Stimulated activated naive CD4-positive, alpha-beta T cell treated with Interleukin-2 at 50 U/mL for 16 hours (primary cell): Measurements from ENCODE around the gene NOS3.
A peak's percentile ranks its signal among the peaks of the same experiment; 100 is the strongest.

ENCODE experiments used
- DNase-seq: peaks from one replicate; lab custom pipeline; 2025; lab: John Stamatoyannopoulos, UW

NOS3 gene

GRCh38 chr7:150979713-150980390 is 11.0 kb upstream of the NOS3 start:
- DNase-seq, result no peak

GRCh38 chr7:150980663-150981062 is 10.2 kb upstream of the NOS3 start:
- no peak for DNase-seq

- DNase-seq, result no peak
Measured at GRCh38 chr7:150981644-150982043, 9.2 kb upstream of the NOS3 start.

DNA sequence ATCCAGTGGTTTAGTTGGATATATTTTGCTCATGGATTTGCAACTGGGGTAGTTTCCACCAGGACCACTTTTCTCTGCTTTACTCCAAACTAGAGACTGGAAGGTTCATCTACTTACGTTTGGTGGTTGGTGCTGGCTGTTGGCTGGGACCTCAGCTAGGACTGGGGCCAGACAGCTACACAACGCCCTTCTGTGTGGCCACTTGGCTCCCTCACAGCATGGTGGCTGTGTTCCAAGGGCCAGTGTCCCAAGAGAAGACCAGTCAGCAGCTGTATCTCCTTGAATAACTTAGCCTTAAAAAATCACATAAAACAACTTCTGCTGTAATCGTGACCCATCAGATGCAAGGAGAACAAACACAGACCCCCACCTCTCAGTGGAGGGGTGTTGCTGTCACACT is 8.5 kb upstream of the NOS3 start:
- no peak for DNase-seq

DNA sequence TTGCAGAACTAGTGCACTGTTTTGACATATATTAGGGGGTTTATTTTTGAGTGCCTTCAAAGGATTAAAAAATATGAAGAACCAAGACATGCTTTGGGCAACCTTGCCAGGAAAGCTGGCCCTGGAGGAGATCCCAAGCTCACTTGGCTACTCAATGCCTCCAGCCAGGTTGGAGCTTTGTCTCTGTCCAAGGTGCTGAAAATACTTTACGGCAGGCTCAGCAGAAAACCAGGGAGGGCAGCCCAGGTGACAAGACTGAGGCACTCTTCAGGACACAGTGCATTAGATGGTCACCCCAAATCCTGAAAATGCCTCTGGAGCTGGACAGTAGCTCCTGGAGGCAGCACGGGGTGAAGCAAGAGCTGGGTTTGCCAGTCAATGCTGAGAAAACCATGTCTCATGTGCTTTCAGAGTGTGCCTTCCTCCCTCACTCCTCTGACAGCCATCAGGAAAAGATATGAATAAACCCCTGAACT is 6.9 kb upstream of the NOS3 start:
- DNase-seq, result no peak

- DNase-seq, result peak; percentile 52
Measured at GRCh38 chr7:150986099-150986512, 4.7 kb upstream of the NOS3 start.

- no peak for DNase-seq
Measured at GRCh38 chr7:150986556-150986955, 4.3 kb upstream of the NOS3 start.

GRCh38 chr7:150988230-150989226 is 2.3 kb upstream of the NOS3 start:
- DNase-seq, result peak; percentile 55

DNA sequence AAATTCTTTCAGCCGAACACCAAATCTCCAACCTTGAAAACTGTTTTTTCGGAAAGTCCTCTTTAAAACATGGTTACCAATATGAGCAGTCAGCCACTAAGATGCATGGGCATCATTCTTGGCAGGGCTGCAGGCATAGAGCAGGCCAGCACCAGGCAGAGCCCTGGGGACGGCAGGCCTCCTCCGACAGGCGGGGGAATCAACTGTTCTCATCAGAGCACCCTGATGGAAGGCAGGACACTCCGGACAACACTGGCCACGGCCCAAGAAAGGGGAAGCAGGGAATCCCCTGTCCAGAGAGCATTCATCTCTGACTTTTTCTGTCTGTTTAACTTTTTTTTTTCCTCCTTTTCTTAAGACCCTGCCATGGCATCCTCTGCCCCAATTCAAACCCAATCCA is 1.4 kb upstream of the NOS3 start:
- no peak for DNase-seq

GRCh38 chr7:150992051-150992640 is 1.3 kb downstream of the NOS3 start:
- DNase-seq, result no peak

- DNase-seq, result no peak
Measured at GRCh38 chr7:150992833-150993302, 2.1 kb downstream of the NOS3 start.

DNA sequence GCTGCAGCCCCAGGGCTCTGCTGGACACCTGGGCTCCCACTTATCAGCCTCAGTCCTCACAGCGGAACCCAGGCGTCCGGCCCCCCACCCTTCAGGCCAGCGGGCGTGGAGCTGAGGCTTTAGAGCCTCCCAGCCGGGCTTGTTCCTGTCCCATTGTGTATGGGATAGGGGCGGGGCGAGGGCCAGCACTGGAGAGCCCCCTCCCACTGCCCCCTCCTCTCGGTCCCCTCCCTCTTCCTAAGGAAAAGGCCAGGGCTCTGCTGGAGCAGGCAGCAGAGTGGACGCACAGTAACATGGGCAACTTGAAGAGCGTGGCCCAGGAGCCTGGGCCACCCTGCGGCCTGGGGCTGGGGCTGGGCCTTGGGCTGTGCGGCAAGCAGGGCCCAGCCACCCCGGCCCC is 2.7 kb downstream of the NOS3 start:
- DNase-seq, result no peak

DNA sequence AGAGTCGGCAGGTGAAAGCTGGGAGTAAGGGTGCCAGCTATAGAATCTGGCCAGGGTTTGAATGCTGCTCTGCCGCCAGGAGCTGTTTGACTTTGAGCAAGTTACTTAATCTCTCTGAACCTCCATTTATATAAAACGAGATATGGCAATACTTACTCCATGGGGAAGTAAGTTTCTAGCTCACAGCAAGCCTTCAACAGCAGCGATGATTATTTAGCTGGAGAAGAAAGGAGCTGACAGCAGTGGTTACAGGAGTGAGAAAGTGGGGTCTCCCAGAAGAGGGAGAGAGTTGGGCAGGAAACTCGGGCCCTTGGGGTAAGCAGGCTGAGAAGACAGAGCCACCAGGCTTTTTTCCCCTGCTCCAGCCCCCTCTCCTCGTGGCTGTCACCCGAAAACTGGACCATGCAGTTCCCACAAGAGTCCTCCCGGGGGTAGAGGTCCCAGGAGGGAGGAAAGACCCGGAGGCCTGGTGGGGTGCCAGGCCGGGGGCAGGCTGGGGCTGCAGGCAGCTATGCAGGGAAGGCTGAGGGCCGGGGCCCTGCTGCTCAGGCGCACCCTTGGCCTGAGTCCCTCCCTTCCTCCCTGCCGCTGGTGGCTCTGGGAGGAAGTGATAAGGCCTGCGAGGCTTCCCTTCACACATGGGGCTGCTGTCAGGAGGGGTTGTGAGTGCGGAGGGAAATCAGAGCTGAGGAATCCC is 3.5 kb downstream of the NOS3 start:
- DNase-seq, result no peak

- no peak for DNase-seq
Measured at GRCh38 chr7:150994838-150995510, 4.2 kb downstream of the NOS3 start.

- no peak for DNase-seq
Measured at GRCh38 chr7:150996376-150997074, 5.7 kb downstream of the NOS3 start.

DNA sequence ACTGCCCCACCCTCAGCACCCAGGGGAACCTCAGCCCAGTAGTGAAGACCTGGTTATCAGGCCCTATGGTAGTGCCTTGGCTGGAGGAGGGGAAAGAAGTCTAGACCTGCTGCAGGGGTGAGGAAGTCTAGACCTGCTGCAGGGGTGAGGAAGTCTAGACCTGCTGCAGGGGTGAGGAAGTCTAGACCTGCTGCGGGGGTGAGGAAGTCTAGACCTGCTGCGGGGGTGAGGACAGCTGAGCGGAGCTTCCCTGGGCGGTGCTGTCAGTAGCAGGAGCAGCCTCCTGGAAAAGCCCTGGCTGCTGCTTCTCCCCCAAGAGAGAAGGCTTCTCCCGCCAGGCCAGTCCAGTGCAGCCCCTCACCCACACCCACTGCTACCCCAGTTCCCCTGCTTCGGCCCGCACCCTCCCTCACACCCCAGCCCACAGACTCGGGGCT is 6.3 kb downstream of the NOS3 start:
- DNase-seq, result no peak

GRCh38 chr7:150997817-150998216 is 7.0 kb downstream of the NOS3 start:
- DNase-seq, result no peak

DNA sequence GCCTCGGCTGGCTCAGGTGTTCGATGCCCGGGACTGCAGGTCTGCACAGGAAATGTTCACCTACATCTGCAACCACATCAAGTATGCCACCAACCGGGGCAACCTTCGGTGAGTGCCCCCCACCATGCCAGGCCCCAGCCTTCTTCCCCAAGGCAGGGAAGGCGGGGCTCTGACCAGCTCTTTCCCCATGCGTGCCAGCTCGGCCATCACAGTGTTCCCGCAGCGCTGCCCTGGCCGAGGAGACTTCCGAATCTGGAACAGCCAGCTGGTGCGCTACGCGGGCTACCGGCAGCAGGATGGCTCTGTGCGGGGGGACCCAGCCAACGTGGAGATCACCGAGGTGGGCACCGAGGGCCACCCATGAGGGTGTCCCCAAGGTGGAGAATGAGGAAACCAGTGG is 7.5 kb downstream of the NOS3 start:
- DNase-seq, result no peak

GRCh38 chr7:150999001-150999400 is 8.2 kb downstream of the NOS3 start:
- no peak for DNase-seq

DNA sequence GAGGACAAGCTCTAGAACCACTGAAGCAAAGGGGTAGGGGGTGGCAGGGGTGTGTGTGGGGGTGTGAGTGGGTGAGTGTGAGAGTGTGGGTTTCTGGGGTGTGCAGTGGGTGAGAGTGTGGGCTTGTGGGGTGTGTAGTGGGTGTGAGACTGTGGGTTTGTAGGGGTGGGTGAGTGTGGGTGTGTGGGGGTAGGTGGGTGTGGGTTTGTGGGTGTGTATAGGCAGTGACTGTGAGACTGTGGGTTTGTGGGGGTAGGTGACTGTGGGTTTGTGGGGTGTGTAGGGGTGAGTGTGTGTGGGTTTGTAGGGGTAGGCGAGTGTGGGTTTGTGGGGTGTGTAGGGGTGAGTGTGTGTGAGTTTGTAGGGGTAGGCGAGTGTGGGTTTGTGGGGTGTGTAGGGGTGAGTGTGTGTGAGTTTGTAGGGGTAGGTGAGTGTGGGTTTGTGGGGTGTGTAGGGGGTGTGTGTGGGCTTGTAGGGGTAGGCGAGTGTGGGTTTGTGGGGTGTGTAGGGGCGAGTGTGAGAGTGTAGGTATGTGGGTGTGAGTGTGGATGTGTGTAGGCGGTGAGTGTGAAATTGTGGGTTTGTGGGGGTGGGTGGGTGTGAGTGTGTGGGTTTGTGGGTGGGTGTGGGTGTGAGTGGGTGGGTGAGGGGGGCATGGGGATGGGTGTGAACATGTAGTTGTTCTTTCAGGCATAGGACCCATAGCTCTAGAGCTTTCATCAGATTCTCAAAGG is 8.8 kb downstream of the NOS3 start:
- no peak for DNase-seq
